ENCODE data around the gene GNG8.
A peak's percentile ranks its signal among the peaks of the same experiment; 100 is the strongest.

The GNG8 gene

GRCh38 chr19:46635920-46636761 lies at the start of gene GNG8:
Gene GNG8, minus strand, starts transcription at chr19:46636202. Its CDS starts 1,520 bp downstream, at chr19:46634682.
- no peak for DNase-seq (ENCODE audit: low spot score)

DNA sequence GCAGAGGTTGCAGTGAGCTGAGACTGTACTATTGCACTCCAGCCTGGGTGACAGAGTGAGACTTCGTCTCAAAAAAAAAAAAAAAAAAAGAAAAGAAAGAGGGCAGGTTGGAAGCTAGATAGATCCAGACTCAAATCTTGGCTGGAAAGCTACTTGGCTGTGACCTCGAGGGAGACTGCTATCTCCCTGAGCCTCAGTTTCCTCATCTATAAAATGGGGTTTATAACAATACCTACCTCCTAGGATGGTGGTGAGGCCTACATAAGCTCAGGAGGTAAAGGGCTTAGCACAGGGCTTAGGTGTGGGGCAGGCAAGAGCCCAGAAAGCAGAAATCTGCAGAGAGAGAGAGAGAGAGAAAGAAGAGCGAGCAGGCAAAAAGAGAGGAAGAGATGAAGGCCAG lies 49.2 kb upstream of the GNG8 start:
- no peak for DNase-seq (ENCODE audit: low spot score)

DNA sequence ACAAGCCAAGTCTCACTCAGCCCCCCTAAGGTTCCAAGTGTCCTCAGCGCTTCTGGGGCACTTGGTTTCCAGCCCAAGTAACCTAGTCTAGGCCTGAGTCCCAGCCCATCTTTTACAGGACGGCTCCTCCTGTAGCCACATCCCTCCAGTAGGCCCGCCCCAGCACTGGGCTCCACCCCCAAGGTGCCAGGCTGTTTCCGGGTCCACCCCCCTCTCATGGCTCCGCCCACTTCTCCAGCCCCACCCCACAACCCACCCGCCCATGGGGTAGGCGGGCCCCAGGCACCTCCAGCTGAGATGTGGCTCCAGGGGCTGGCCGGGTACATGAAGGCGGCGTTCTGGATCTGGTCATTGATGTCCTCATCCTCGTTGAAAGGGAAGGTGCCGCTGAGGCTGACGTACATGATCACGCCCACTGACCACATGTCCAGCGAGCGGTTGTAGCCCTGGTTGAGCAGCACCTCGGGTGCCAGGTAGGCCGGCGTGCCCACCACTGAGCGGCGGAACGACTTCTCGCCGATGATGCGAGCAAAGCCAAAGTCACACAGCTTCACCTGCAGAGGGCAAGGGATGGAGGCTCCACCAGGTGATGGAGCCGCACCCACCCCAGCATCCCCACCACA lies 42.2 kb upstream of the GNG8 start:
- peak; percentile 89 for DNase-seq (ENCODE audit: low spot score)

DNA sequence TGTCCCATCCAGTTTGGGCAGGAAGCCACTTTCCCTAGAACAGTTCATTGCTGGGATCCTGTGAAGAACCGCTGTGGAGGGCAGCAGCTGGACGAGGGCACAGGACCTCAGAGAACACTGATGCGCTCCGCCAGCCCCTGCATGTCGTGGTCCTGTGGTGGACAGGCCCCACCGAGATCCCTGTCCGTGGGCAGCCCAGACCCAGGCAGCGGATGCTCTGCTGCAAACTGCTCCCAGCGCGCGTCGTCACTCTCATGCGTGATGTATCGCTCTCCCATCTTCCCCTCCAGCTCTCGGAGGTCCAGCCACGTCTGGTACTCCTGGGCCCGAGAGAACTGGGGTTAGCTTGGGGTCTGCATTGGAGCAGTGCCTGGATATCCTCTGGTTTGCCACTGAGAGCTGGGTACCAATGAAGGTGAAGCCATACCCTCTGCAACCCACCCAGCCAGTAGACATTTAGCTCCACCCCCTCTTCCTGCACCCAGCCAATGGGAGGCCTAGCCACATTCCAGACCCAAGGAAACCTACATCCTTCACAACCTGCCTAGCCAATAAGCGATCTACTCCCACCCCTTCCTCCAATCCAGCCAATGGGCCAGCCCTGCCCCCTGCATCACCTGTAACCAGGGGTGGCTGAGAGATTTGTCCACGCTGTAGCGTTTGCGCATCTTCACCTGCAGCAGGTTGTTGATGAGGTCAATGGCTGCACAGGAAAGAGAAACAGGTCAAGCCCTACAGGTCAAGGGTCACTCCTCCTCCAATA lies 38.6 kb upstream of the GNG8 start:
- peak; percentile 11 for DNase-seq (ENCODE audit: low spot score)

DNA sequence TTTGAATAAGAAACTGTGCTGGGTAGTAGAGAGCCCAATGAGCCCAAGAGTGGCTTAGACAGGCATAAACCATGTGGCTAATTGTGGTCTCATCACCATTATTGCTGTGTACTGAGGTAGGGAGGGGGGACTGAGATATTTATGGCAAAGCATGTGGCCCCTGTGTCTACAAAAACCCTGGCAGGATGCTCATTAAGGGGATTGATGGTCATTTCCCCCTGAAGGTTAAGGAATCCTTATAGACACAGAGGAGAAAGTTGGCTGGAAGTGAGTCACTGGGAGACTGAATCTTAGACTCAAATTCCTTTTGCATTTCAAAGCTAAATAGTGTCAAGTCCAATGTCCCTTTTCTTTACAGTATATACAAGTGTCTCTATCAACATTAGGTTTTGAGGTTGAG lies 34.8 kb upstream of the GNG8 start:
- DNase-seq (ENCODE audit: low spot score), result no peak

GRCh38 chr19:46668662-46669061 lies 32.7 kb upstream of the GNG8 start:
- no peak for DNase-seq (ENCODE audit: low spot score)

- no peak for DNase-seq (ENCODE audit: low spot score)
These were observed 29.1 kb upstream of the GNG8 start for GRCh38 chr19:46665072-46665471.

GRCh38 chr19:46661735-46662592 lies 26.0 kb upstream of the GNG8 start:
- DNase-seq (ENCODE audit: low spot score), result peak; percentile 76

DNA sequence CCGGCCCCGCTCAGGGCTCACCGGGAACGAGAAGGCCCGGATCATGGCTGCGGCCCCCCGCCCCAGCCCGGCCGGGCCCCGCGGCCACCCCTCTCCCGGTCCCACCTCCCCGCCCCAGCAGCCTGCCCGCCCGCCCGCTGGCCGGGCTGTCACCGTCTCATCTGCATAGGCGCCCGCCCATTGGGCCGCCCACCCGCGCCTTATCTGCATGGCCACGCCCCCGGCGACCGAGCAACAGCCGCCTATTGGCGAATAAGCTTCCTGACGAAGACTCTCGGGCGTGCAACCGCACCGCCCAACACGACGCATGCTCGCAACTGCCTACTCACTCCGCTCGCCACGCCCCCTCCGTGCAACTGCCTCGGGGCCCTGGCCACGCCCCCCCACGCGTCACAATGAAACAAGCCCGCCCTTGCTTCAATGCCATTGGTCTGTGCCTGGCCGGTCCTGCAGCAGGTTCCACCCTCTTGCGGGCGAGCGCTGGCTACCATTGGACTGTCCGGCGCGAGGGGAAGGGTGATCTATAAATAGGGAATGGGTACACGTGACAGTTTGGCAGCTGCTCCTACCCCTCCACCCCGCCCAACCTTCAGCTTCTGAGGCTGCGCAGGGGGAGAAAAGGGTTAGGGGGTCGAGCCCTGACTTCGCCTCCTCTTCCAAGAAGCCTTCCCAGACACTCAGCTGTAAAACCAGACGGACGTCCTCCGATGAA lies 25.2 kb upstream of the GNG8 start, which contains the start of gene DACT3:
DACT3 (minus strand) TSS at position 163 of the 712 bp plus-strand sequence; CDS start at position 45, 118 bp downstream.
- DNase-seq (ENCODE audit: low spot score), result peak; percentile 99

DNA sequence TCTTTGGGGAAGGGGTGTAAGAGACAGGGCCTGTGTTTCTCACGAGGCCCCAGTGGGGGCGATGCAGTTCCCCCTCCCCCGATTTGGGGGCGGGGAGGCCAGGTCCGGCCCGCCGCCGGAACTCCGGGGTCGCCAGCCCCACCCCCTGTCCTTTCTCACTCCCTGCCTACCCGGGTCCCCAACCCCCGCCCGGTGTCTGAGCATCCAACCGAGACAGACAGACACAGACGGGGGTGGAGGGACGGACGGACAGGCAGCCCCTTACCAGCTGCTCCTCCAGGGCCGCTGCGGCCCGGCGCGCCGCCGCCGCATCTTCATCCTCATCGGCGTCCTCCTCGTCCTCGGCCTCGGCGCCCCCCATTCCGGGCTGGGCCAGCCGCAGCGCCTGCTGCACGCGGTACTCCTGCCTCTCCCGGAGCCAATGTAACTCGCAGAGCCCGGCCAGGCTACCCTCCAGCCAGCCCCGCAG lies 24.6 kb upstream of the GNG8 start:
- DNase-seq (ENCODE audit: low spot score), result no peak

DNA sequence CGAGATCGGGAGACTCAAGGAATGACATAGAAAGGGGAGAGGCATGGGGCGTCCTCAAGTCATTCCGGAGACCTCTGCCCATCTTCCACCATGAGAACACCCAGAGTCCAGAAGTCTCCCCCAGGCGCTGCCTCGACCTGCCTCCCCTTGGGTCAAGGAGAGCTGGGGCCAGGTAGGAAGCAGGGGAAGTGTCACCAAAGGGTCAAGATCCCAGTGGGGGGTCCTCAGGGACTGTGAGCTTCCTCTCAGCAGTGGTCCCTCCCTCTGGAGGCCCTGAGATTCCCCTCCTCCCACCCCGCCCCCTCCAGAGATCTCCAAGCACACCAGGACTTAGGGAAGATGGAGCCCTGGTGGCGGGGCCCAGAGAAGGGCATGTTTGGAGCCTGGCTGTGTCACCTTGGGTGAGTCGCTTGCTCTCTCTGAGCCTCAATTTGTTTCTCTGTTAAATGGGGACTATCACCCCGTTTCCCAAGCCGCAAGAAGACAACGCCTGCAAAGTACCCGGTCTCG lies 24.1 kb upstream of the GNG8 start:
- no peak for DNase-seq (ENCODE audit: low spot score)

- no peak for DNase-seq (ENCODE audit: low spot score)
These were observed 23.4 kb upstream of the GNG8 start for GRCh38 chr19:46659151-46660007.

DNA sequence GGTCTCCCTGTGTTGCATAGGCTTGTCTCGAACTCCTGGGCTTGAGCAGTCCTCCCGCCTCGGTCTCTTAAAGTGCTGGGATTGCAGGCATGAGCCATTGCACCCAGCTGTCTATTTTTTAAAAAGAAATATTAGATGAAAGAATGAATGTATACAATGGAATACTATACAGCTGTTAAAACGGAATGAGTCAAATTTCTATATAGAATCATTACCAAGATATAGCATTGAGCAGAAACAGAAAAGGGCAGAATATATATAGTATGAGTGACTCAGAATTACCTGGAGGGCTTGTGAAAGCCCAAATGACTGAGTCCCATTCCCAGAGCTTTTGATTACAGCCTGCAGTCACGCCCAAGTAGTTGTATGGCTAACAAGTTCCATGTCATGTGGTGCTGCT lies 20.5 kb upstream of the GNG8 start:
- no peak for DNase-seq (ENCODE audit: low spot score)

DNA sequence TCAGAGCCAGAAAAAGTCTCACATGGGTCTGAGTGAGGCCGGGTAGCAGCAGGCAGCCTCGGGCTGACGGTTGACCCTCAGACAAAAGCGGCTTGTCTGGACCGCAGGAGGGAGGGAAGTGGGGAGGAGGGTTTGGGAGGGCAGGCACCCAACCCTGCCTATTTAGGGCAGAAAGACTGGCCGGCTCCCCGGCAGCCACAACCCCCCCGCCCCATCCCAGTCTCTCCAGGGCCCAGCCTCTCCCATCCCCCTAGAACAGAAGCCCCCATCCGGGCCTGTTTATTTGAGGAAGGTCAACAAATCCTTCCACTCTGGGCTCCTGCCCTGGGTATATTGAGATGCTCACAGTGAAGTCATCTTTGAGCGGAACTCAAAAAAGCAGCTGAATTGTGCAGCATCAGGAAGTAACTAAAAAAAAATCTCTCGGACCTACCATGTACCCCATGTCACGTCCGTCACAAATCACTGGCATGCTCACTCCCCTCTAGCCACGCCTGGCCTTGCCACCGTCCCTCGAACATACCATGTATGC lies 18.7 kb upstream of the GNG8 start:
- DNase-seq (ENCODE audit: low spot score), result no peak

- no peak for DNase-seq (ENCODE audit: low spot score)
These were observed 14.4 kb upstream of the GNG8 start for GRCh38 chr19:46650445-46650844.

- DNase-seq (ENCODE audit: low spot score), result no peak
These were observed 13.3 kb upstream of the GNG8 start for GRCh38 chr19:46648961-46649960.

DNA sequence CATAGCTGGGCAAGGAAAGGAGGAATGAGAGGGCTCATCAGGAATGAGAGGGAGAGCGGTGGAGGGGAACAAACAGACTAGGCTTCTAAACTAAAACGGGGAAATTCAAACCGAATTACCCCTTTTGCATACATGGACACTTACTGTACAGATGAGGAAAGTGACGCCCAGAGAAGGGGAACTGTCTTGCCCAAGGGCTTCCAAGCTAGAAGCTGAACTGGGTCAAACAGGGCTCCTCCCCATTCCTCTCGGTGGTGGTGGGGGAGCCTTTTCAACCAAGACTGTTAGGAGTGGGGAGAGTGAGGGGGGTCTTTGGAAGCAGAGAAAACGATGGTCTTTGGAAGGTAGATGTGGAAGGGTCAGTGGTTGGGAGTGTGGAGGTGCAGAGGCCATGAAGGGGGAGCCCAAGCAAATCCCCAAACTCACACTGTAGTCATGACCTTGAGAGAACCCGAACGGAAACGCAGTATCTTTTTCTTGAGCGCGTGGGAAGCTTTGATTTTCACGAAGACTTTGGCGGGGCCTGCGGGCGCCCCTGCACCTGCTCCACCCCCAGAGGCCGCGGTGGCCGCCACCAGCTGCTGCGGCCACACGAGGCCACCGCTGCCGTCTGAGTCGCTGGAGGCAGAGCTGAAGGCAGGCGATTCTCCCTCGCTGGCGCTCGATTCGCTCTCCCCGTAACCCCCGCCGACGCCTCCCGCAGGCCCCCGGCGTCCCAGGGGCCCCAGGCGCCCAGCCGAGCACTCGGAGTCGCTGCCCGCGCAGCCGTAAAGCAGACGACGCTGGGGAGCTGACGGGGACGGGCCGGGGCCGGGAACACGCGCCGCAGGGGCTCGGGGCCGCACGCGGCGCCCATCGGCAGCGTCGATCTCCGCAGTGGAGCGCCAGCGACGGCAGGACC lies 12.3 kb upstream of the GNG8 start:
- DNase-seq (ENCODE audit: low spot score), result no peak

All from germinal center (tissue), 1 donor.